Activated CD4-positive, alpha-beta T cell treated with anti-CD3 and anti-CD28 coated beads for 4 hours (primary cell): ENCODE measurements around the gene RBM33.

ENCODE experiments used
- DNase-seq, 2 donors: peaks; one replicate each; pipeline ENCODE4 v3.0.0-alpha.2; 2020

Gene RBM33

GRCh38 chr7:155729847-155730246 lies 85.4 kb downstream of the RBM33 start:
- no peak for DNase-seq

GRCh38 chr7:155731380-155731779 lies 86.9 kb downstream of the RBM33 start:
- DNase-seq, result no peak

- DNase-seq, result no peak
Measured at GRCh38 chr7:155731871-155732270, 87.4 kb downstream of the RBM33 start.

GRCh38 chr7:155732286-155732685 lies 87.8 kb downstream of the RBM33 start:
- no peak for DNase-seq

GRCh38 chr7:155733582-155734444 lies 89.4 kb downstream of the RBM33 start:
- no peak for DNase-seq

- no peak for DNase-seq
Measured at GRCh38 chr7:155734445-155734809, 90.0 kb downstream of the RBM33 start.

- DNase-seq, result no peak
Measured at GRCh38 chr7:155735442-155736115, 91.1 kb downstream of the RBM33 start.

GRCh38 chr7:155737590-155737989 lies 93.1 kb downstream of the RBM33 start:
- no peak for DNase-seq

GRCh38 chr7:155738104-155738503 lies 93.6 kb downstream of the RBM33 start:
- DNase-seq, result no peak

- DNase-seq, result peak; percentile 53 to 69
Measured at GRCh38 chr7:155738652-155739537, 94.4 kb downstream of the RBM33 start.

- no peak for DNase-seq
Measured at GRCh38 chr7:155739538-155740143, 95.2 kb downstream of the RBM33 start.

- no peak for DNase-seq
Measured at GRCh38 chr7:155741082-155741481, 96.6 kb downstream of the RBM33 start.

GRCh38 chr7:155741805-155742204 lies 97.3 kb downstream of the RBM33 start:
- DNase-seq, result peak in 1 of 2 donors; percentile 13

GRCh38 chr7:155743177-155743576 lies 98.7 kb downstream of the RBM33 start:
- DNase-seq, result no peak

- DNase-seq, result no peak
Measured at GRCh38 chr7:155744971-155745683, 100.7 kb downstream of the RBM33 start.

- DNase-seq, result no peak
Measured at GRCh38 chr7:155745737-155746136, 101.3 kb downstream of the RBM33 start.

GRCh38 chr7:155746188-155746587 lies 101.7 kb downstream of the RBM33 start:
- DNase-seq, result no peak

GRCh38 chr7:155747209-155747608 lies 102.7 kb downstream of the RBM33 start:
- no peak for DNase-seq

- DNase-seq, result no peak
Measured at GRCh38 chr7:155749578-155749977, 105.1 kb downstream of the RBM33 start.

GRCh38 chr7:155750255-155751125 lies 106.0 kb downstream of the RBM33 start:
- DNase-seq, result no peak

- DNase-seq, result no peak
Measured at GRCh38 chr7:155751409-155751808, 106.9 kb downstream of the RBM33 start.
